Endothelial cell of umbilical vein (primary cell): ENCODE measurements around the gene EMC6. TPM values are rescaled to one million over a fixed set of nuclear protein-coding genes. Genes with fewer than 3 reads are reported as not detected.

Experiments used
- BruUV-seq: library from RNA; stranded (reverse); fragments of 400-500 nt; replicated peaks from 2 replicates; lab custom pipeline; 2021; lab: Mats Ljungman, UMichigan
- CTCF ChIA-PET: fragments of 300-600, 350-600 bp; sonication (Branson Sonifier 250); formaldehyde crosslinking; loops from one replicate; lab custom pipeline; 2021; ENCODE audit warnings: antibody characterized with exemption, inconsistent platforms; lab: Charles Lee
- POLR2A ChIA-PET: fragments of 300-600, 350-600 bp; sonication (Branson Sonifier 250); formaldehyde crosslinking; loops from one replicate; lab custom pipeline; 2021; ENCODE audit warnings: antibody characterized with exemption, inconsistent platforms; lab: Charles Lee
- DNase-seq: peaks from one replicate; pipeline ENCODE4 v3.0.0-alpha.2; 2011; ENCODE audit warnings: low read depth, low spot score
- FAIRE-seq: peaks from 2 replicates; lab custom pipeline; 2011; peaks lifted over from hg19 to GRCh38; lab: Jason Lieb, UNC
- H2AFZ ChIP-seq: 2 replicates; pipeline ENCODE4 v1.6.0; 2012; ENCODE audit warnings: low read depth, low read length, control low read depth, inconsistent platforms
- H3K27ac ChIP-seq: 2 replicates; pipeline ENCODE4 v1.5.1; 2011; ENCODE audit warnings: low read depth, mild to moderate bottlenecking, control low read depth, low read length, moderate library complexity; ENCODE audit not compliant: insufficient read depth
- H3K27me3 ChIP-seq, 2 experiments: 2 replicates each; pipeline versions ENCODE4 v1.6.0 to v1.6.1; 2011; ENCODE audit warnings: low read length in 2 of 2, mixed read lengths in 1 of 2; ENCODE audit not compliant: control insufficient read depth in 2 of 2, insufficient read depth in 2 of 2
- H3K36me3 ChIP-seq, 2 experiments: 2 replicates in 1 of 2; 3 replicates in 1 of 2; pipeline ENCODE4 v1.5.1; 2011; ENCODE audit warnings: low read length in 2 of 2, mild to moderate bottlenecking in 1 of 2, moderate library complexity in 1 of 2; ENCODE audit not compliant: control insufficient read depth in 2 of 2, insufficient read depth in 2 of 2; ENCODE audit errors: extremely low read depth in 1 of 2
- H3K4me1 ChIP-seq: 3 replicates; pipeline ENCODE4 v1.5.1; 2011; ENCODE audit warnings: mild to moderate bottlenecking, low read length; ENCODE audit not compliant: control insufficient read depth, insufficient read depth; ENCODE audit errors: extremely low read depth
- H3K4me2 ChIP-seq: 2 replicates; pipeline ENCODE4 v1.6.1; 2011; ENCODE audit warnings: low read length, control low read depth, mixed read lengths; ENCODE audit not compliant: insufficient read depth
- H3K4me3 ChIP-seq, 3 experiments: fragments of 200-600 bp in 1 of 3; sonication (generic), shearing (Covaris generic) in 1 of 3; replicated peaks in 1 of 3; 2 replicates each; pipeline ENCODE4 v1.5.1; 2011 to 2016; ENCODE audit warnings: control low read depth in 3 of 3, low read length in 3 of 3, mild to moderate bottlenecking in 2 of 3, inconsistent platforms in 1 of 3, low read depth in 1 of 3, moderate library complexity in 1 of 3; ENCODE audit not compliant: insufficient read depth in 1 of 3
- H3K79me2 ChIP-seq: 2 replicates; pipeline ENCODE4 v1.6.0; 2012; ENCODE audit warnings: low read length, inconsistent platforms; ENCODE audit not compliant: control insufficient read depth, insufficient read depth
- H3K9ac ChIP-seq: replicated peaks from 2 replicates; pipeline ENCODE3; 2011; ENCODE audit warnings: low read length, control low read depth; ENCODE audit not compliant: insufficient read depth; ENCODE audit errors: extremely low read depth
- H3K9me1 ChIP-seq: replicated peaks from 3 replicates; pipeline ENCODE4 v1.6.0; 2011; ENCODE audit warnings: mild to moderate bottlenecking, low read length; ENCODE audit not compliant: control insufficient read depth, insufficient read depth; ENCODE audit errors: extremely low read depth
- H3K9me3 ChIP-seq: replicated peaks from 2 replicates; pipeline ENCODE4 v1.5.1; 2012; ENCODE audit warnings: low read length, inconsistent platforms; ENCODE audit not compliant: control insufficient read depth, insufficient read depth
- H4K20me1 ChIP-seq: replicated peaks from 2 replicates; pipeline ENCODE3; 2011; ENCODE audit warnings: mild to moderate bottlenecking, low read length; ENCODE audit not compliant: control insufficient read depth, insufficient read depth; ENCODE audit errors: extremely low read depth
- EZH2 ChIP-seq: IDR thresholded peaks from 2 replicates; pipeline ENCODE4 v1.6.1; 2012; ENCODE audit warnings: borderline replicate concordance, low read depth, mild to moderate bottlenecking, moderate library complexity, low read length, inconsistent platforms; ENCODE audit not compliant: severe bottlenecking
- GATA2 ChIP-seq: IDR thresholded peaks from 2 replicates; pipeline ENCODE4 v1.7.0; 2011; ENCODE audit warnings: low read depth, mild to moderate bottlenecking, moderate library complexity, mixed read lengths, low read length; ENCODE audit not compliant: insufficient read length, insufficient read depth
- MYC ChIP-seq: IDR thresholded peaks from one replicate; pipeline ENCODE4 v1.6.1; 2011; ENCODE audit warnings: mild to moderate bottlenecking, low read depth, low read length
- dilution Hi-C: fragments of 300-500 bp; cut with MboI; formaldehyde crosslinking; loops from one replicate; pipeline ENCODE4 v1.15.0; 2019; ENCODE audit warnings: low sequenced_read_pairs; ENCODE audit not compliant: extremely low pct_ligation_motif_present
- intact Hi-C: fragments of 100-400 bp; cut with micrococcal nuclease; formaldehyde crosslinking; loops from one replicate; pipeline ENCODE4 v1.10.0; 2022
- polyA plus RNA-seq, 4 experiments: library from polyadenylated mRNA; depleted of rRNA in 3 of 4; stranded (reverse) in 3 of 4; unstranded in 1 of 4; fragments of >200 nt; gene quantifications; 2 replicates each; pipeline versions ENCODE4 v1.2.1 to v1.2.3, GENCODE V29; 2011 to 2012; ENCODE audit warnings: missing spikeins in 1 of 4
- total RNA-seq: library from RNA; stranded (reverse); gene quantifications from 2 replicates; pipeline ENCODE4 v1.2.3, GENCODE V29; 2021

The EMC6 gene
- total and polyA plus RNA-seq, 2 donors (not counting 3 experiments of a cell fraction or from before 2014, with no cell fraction given): 54.0 to 105 TPM

- dilution Hi-C loops (no loop called here), intact Hi-C loops (no loop called here)
- Histone ChIP-seq H3K4me3 (no peak overlapping the region), H4K20me1 (no peaks in the 10 kb centered on the region), H3K9me3 (no peaks in the 10 kb centered on the region), H3K9me1 (no peaks in the 10 kb centered on the region), H3K27me3 (peaks cover 21 to 22% of the 10 kb centered on the region in 2 experiments), H3K27ac (no peak overlapping the region), H3K79me2 (no peaks in the 10 kb centered on the region), H3K4me1 (peaks cover 5% of the 10 kb centered on the region), H3K9ac (no peak overlapping the region), H3K36me3 (no peaks in the 10 kb centered on the region), H2AFZ (no peak overlapping the region), H3K4me2 (peak overlapping the region; percentile 61)
- ChIA-PET POLR2A (no interaction called here), CTCF (interaction anchor here (0.8 to 2.0 kb wide), 7 partner anchors 11 to 59 kb away, joined by 3 to 7 read pairs (median 5); partner anchors contain the start of genes CTNS, HASPIN and SHPK)
- FAIRE-seq: no peak
- BruUV-seq: no TSS peak
- DNase-seq: no peak
- no peak for TF ChIP-seq EZH2
Measured at GRCh38 chr17:3695129-3695722, 26.6 kb downstream of the EMC6 start.

- BruUV-seq: no TSS peak
- Histone ChIP-seq H3K4me1 (peaks cover 5% of the 10 kb centered on the region), H3K27ac (no peak within 1 kb of the TSS), H3K9me3 (no peaks in the 10 kb centered on the region), H4K20me1 (no peaks in the 10 kb centered on the region), H3K9ac (no peak within 1 kb of the TSS), H3K9me1 (no peaks in the 10 kb centered on the region), H3K4me3 (peak within 1 kb of the TSS in 2 of 3 experiments; percentile 22 to 40), H2AFZ (peak within 1 kb of the TSS; percentile 87), H3K36me3 (no peaks in the 10 kb centered on the region), H3K79me2 (no peaks in the 10 kb centered on the region), H3K27me3 (peaks cover 21 to 22% of the 10 kb centered on the region in 2 experiments), H3K4me2 (peak within 1 kb of the TSS; percentile 61)
- TF ChIP-seq MYC (no peak), EZH2 (peak; percentile 65), GATA2 (no peak)
- ChIA-PET CTCF (interaction anchor here (0.7 to 2.0 kb wide), 9 partner anchors 12 to 60 kb away, joined by 3 to 7 read pairs (median 5); partner anchors contain the start of genes CTNS, HASPIN and SHPK), POLR2A (no interaction called here)
- DNase-seq (peak; percentile 30), FAIRE-seq (no peak)
- intact Hi-C loops (no loop called here), dilution Hi-C loops (no loop called here)
Measured at GRCh38 chr17:3695723-3696411, 27.3 kb downstream of the EMC6 start, which contains the start of gene P2RX5. P2RX5 (minus strand) TSS chr17:3696155; CDS start chr17:3696005, 150 bp downstream.
